Measurements from ENCODE around the gene TMSB15C. TPM values are rescaled to one million over a fixed set of nuclear protein-coding genes. Genes with fewer than 3 reads are reported as not detected.

TMSB15C gene
- 0.05 to 0.29 TPM (median 0.10 TPM) in 5 replicates for total RNA-seq (2022; extraction: Qiagen RNA extraction)

DNA sequence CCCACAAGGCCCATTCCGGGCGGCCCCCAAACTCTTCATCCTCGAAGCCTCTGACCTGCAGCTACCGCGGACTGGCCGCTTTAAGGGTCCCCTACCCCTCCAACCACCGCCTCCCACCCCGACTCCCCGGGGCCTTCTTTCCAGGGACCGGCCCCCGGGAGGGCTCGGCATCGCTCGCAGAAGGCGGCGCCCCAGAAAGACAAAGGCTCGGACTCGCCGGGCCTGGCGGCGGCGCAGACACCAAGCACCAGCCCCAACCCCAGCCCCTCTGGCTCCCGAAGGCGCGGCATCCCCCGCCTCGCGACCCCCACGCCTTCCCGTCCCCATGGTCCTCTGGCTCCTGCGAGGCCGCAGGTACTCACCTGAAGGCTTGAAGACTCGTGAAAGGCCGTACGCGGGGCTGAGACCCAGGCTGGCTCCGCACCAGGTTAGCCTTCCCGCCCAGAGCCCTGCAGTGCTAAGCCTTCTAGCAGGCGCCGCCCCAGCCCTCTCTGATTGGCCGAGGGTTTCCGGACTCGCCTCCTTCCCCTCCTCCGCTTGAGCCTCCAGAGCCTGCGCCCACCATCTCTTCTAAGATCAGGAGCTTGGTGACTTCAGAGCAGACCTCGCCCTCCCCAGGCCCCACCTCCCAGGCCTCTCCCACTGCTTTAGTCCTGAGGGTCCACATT lies at the start of gene TMSB15C:
TMSB15C (minus strand) TSS at position 459 of the 668 bp plus-strand sequence.

DNA sequence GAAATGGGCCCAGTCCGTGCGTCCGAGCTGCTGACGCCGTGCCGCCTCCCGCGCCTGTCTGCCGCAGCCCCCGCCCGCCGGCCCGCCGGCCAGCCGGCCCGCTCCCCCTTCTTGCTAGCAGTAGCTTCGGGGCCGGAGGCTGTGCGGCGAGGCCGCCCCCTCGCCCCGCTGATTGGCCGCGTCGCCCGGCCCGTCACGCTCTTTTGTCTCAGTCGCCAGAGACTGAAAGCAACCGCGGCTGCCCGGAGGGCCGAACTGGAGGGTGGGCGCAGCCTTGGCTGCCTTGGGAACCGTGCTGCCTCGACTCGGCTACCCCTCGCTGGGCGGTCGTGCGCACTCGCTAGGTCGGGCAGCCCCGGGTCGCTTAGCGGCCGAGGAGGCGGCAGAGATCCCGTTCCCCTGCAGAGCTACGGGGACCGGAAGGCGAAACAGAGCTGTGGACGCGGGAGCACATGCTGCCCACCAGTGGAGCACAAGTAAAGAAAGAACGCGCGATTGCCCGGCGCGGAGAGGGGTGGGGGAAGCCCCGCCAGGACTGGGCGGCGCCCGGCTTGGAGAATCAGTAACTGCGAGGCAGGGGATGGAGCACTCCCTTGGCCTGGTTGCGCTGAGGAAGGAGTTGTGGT lies 36.4 kb upstream of the TMSB15C start, which contains the start of gene ZCCHC18:
ZCCHC18 (plus strand) TSS at position 198 of the 626 bp plus-strand sequence. CDS start 1,589 bp downstream, outside the sequence.

DNA sequence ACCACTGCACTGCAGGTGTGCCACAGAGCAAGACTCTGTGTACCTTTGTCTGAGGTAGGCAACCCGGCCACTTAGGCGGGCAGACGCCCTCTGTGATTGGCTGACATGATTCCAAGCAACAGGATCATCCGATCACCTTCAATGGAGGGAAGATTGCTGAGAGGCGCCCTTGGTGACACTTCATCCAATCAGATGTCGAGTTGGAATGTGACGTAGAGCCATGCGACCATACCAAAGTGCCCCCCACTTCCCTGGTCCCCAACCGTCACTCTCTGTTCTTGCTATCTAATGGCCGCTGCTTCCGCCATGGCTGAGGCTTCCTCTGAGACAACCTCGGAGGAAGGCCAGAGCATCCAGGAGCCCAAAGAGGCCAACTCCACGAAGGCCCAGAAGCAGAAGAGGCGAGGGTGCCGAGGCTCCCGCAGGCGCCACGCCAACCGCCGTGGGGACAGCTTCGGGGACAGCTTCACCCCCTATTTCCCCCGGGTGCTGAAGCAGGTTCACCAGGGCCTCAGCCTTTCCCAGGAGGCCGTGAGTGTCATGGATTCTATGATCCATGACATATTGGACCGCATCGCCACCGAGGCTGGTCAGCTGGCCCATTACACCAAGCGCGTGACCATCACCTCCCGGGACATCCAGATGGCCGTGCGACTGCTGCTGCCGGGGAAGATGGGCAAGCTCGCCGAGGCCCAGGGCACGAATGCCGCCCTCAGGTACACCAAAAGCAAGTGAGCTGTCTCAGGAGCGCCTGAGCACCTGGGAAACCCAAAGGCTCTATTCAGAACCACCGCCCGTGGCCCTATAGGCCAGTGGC lies 36.1 kb downstream of the TMSB15C start, which contains the start of gene H2BW2:
H2BW2 (plus strand) TSS at position 268 of the 817 bp plus-strand sequence; CDS start at position 307, 39 bp downstream.

Other genes starting within 250 kb of the TMSB15C start
- gene RAB9B, start 244.0 kb downstream of the TMSB15C start, total RNA-seq (2022; extraction: Qiagen RNA extraction): 0.02 to 0.05 TPM (median 0.05 TPM) in 4 of 5 replicates, not detected in the other
- gene TMSB15B, start 113.6 kb downstream of the TMSB15C start, total RNA-seq (2022; extraction: Qiagen RNA extraction): 5.5 to 6.6 TPM (median 6.4 TPM) in 5 replicates
- not detected in 5 replicates for gene H2BW1, start 62.5 kb downstream of the TMSB15C start, total RNA-seq (2022; extraction: Qiagen RNA extraction)
- gene H2BW2, start 36.3 kb downstream of the TMSB15C start, total RNA-seq (2022; extraction: Qiagen RNA extraction): not detected in 5 replicates
- gene ZCCHC18, start 36.3 kb upstream of the TMSB15C start, total RNA-seq (2022; extraction: Qiagen RNA extraction): 0.12 to 0.16 TPM (median 0.13 TPM) in 3 of 5 replicates, not detected in the others
- 3.7 to 5.8 TPM (median 4.0 TPM) in 5 replicates for gene SLC25A53, start 80.8 kb upstream of the TMSB15C start, total RNA-seq (2022; extraction: Qiagen RNA extraction)
- 13.3 to 19.8 TPM (median 18.3 TPM) in 5 replicates for gene FAM199X, start 90.2 kb upstream of the TMSB15C start, total RNA-seq (2022; extraction: Qiagen RNA extraction)
- 0.06 to 0.08 TPM in 2 of 5 replicates, not detected in the others for gene ESX1, start 178.7 kb upstream of the TMSB15C start, total RNA-seq (2022; extraction: Qiagen RNA extraction)

All from A549 treated with Hydrocortisone at 1 μM for 4 hours (cell line).